ENCODE results near the gene IFNL2.
A peak's percentile ranks its signal among the peaks of the same experiment; 100 is the strongest.
"Not testable (repeated sequence)": the region's sequence is repeated elsewhere in the genome, so short reads cannot be mapped to it uniquely, and the experiment has no call there.

The IFNL2 gene

DNA sequence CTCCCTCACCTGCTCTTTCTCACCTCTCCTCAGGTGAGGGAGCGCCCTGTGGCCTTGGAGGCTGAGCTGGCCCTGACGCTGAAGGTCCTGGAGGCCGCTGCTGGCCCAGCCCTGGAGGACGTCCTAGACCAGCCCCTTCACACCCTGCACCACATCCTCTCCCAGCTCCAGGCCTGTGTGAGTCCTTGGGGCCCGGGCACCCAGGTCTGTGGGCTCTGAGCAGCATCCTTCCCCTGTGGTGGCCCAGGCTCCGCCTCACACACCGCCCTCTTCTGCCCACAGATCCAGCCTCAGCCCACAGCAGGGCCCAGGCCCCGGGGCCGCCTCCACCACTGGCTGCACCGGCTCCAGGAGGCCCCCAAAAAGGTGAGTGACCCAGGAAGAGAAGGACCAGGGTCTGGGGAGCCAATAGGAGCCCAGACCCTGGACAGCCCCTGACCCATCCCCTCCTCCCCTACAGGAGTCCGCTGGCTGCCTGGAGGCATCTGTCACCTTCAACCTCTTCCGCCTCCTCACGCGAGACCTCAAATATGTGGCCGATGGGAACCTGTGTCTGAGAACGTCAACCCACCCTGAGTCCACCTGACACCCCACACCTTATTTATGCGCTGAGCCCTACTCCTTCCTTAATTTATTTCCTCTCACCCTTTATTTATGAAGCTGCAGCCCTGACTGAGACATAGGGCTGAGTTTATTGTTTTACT is 29.9 kb downstream of the IFNL2 start:
- DNase-seq (ENCODE audit: low read depth): peak; percentile 25

DNA sequence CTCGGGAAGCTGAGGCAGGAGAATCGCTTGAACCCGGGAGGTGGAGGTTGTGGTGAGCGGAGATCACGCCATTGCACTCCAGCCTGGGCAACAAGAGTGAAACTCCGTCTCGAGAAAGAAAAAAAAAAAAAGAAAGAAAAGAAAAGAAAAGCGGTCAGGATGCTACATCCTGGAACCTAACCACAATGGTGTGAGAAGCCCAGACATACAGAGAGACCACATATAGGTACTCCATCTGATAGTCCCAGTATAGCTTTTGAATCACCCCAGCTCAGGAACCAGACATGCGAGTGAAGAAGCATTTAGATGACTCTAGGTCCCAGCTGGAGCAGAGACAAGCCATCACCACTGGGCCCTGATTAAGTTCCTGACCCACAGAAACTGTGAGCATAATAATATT is 31.2 kb downstream of the IFNL2 start:
- no peak for DNase-seq (ENCODE audit: low read depth)

DNA sequence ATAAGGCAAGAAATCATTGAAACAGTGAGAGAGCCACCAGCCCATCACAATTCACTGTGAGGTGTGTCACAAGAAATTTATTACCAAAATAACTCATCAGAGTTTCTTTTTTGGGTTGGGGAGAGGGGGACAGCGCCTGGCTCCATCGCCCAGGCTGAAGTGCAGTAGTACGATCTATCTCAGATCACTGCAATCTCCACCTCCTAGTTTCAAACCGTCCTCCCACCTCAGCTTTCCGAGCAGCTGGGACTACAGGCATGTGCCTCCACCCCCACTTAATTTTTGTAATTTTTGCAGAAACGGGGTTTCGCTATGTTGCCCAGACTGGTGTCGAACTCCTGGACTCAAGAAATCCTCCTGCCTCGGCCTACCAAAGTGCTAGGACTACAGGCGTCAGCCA is 31.6 kb downstream of the IFNL2 start:
- no peak for DNase-seq (ENCODE audit: low read depth)

DNA sequence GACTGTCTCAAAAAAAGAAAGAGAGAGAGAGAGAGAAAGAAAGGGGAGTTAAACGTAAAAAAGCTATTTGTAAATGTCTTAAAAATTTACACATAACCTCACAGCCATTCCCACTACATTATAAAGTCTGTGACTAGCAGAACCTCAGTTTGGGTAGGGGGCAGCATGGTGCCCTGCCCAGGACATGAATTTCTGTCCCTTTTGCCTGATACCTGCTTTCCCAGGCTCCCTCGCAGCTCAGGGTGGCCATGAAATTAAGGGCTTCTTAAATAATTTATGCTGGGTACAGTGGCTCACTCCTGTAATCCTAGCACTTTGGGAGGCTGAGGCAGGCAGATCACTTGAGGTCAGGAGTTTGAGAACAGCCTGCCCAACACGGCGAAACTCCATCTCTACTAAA is 32.8 kb downstream of the IFNL2 start:
- no peak for DNase-seq (ENCODE audit: low read depth)

DNA sequence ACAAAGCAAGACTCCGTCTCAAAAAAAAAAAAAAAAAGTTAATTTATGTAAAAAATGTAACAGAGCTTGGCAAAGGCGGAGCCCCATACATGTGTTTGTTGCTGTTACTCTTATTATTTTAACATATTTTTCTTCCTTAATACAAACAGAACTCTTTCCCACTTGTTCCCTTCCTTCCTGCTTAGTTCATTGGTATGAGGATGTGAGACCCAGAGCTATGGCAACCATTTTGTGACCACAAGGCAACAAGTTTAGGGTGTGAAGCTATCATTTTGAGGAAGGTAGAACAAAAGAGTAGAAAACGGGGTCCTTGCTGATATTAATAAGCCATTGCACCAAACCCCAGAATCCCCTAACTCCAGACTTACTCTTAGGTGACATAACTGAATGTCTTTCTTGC is 33.4 kb downstream of the IFNL2 start:
- no peak for DNase-seq (ENCODE audit: low read depth)

DNA sequence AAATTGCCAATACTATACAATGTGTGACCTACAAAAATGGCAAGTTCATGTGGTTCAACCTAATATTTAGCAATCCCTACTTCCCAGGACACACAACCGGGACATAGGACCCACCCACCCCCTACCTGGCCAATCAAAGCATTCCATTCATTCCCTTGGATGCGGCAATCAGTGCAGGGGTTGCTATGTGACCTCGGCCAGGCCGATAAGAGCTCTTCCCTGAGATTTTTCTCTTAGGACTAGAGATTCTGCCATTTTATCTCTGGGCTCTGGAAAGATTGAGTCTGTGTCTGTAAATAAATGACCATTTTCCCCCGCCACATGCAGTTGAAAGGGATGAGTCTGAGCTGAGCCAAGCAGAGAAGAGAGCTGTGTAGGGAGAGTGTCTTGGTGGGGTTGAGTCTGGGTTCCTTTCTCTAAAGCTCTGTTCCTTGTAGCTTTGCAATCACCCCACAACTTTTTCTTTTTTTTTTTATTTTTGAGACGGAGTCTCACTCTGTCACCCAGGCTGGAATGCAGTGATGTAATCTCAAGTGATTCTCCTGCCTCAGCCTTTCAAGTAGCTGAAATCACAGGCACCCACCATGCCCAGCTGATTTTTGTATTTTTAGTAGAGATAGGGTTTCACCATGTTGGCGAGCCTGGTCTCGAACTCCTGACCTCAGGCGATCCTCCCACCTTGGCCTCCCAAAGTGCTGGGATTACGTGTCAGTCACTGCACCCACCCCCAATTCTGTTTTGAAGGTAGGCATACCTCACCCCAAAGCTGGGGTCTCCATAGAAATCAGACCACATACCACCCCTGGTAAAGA is 35.4 kb downstream of the IFNL2 start:
- DNase-seq (ENCODE audit: low read depth): no peak

DNA sequence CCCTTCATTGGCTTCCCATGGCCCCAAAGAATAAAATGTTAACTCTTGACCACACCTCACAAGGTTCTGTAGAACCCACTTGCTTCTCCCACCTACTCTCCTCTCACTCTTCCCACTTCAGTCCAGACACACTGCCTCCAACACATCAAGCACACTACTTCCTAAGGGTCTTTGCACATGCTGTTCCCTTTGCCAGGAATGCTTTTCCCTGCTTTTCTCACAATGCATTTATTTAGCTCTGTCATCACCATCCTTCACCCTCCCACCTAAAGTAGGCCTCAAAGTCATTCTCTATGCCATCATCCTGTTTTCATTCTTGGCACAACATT is 36.0 kb downstream of the IFNL2 start:
- no peak for DNase-seq (ENCODE audit: low read depth)

DNA sequence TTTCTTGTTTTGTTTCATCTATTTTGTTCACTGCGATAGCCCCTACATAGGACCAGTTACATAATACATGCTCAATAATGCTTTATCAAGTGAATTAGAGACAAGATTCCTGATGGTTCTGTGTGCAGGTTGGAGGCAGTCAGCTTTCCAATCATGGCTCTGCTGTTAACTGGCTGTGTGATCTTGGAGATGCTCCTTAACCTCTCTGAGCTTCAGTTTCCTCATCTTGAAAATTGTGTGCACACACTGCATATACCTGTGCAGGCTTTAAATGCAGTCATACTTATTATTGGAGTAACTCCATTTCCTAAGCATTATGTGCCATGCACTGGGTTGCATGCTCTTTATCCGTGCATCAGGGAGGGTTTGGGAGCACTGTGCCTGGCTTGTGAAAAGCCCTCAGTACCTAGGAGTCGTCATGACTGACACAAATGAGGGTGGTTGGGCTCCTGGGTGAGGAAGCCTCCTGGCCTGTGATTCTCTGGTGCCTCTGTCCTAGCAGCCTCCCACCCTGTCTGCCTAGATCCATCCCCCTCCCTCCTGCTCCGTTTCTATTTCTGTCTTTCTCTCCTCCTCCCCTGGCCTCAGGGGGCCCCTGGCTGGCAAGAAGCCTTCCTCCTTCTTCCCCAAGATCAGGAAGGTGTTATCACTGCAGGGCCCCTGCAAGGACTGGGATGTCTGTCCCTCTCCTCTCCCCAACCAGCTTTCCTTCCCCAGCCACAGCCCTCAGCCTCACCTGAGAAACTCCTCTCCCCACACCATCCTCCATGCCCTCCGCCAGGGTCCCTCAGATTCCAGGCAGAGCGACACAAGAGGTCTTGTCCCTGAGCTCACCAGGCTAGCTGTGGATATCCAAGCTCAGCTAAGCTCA is 36.7 kb downstream of the IFNL2 start:
- no peak for DNase-seq (ENCODE audit: low read depth)

DNA sequence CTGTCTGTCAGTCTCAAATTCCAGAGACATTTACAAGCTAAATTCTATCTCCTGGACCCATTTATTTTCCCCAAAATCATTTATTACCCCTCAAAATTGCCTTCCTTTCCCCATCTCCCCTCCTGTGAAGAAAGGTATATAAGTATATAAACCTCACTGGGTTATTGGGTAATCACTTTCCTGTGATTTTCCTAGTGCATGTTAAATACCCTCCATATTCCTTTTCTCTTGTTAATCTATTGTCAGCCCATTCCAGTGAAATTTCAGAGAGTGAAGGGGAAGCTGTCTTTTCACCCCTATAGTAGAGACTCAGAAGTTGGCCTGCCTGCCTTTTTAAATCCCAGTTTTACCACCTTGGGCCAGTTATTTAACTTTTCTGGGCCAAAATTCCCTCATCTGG is 37.9 kb downstream of the IFNL2 start:
- no peak for DNase-seq (ENCODE audit: low read depth)

DNA sequence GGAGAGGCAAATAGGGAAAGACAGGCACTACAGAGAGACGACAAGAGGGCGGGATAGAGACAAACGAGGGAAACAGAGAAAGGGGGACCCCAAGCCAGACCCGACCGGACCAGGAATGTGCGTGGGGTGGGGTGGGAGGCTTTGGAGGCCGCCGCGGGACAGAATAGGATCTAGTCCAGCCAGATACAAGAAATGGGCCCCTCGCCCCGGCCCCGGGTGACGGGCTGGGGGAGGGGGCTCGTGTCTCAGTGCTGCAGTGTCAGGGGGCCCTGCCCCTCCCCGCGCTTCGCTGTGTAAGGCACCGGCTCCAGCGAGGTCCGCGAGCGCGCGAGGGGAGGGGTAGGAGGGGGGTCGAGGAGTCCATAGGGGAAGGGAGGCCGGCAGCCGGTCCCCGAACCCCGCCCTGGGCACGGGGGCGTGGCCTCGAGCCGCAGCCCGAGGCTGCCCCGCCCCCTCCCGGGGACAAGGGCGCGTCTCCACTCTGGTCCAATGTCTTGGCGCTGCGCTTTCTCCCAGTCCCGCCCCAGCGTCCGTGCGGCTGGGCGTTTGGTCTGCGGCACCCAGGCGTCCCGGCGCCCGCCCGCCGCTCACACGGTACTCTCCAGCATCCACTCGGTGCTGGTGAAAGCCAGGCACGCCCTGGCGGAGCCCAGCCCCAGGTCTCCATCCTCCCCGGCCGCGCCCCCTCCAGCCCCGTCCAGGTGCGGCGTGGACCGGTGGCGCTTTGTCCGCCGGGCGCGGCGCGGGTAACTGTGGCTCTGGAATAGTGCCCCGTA is 39.0 kb downstream of the IFNL2 start:
- no peak for DNase-seq (ENCODE audit: low read depth)

DNA sequence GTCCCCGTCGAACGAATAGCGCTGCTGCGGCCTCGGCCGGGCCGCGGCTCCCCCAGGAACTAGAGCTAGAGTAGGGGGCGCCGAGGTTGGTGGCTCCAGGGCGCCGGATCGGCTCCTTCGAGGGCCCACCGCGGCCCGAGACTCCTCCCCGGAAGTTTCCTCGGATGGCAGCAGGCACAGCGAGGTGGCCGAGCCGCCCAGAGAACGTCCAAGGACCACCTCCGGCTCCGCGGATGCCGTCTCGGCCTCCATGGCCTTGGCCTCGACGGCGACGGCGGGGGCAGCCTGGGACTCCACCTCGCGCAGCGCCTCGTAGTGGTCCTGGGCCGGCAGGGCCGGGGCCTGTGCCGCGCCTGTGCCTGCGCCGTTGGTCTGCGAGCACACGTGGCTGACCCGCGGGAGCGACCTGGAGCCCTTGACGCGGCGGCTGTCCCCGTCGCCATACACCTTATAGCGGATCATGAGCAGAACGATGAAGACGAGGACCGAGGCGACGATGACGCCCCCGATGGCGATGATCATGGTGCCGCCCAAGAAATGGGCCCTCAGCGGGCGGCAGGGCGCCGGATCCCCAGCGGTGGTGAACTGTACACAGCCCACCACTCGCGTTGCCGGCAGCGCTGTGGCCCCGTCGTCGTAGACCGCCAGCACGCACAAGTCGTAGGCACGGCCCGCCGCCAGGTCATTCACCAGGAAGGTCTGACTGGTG is 39.8 kb downstream of the IFNL2 start:
- no peak for DNase-seq (ENCODE audit: low read depth)

DNA sequence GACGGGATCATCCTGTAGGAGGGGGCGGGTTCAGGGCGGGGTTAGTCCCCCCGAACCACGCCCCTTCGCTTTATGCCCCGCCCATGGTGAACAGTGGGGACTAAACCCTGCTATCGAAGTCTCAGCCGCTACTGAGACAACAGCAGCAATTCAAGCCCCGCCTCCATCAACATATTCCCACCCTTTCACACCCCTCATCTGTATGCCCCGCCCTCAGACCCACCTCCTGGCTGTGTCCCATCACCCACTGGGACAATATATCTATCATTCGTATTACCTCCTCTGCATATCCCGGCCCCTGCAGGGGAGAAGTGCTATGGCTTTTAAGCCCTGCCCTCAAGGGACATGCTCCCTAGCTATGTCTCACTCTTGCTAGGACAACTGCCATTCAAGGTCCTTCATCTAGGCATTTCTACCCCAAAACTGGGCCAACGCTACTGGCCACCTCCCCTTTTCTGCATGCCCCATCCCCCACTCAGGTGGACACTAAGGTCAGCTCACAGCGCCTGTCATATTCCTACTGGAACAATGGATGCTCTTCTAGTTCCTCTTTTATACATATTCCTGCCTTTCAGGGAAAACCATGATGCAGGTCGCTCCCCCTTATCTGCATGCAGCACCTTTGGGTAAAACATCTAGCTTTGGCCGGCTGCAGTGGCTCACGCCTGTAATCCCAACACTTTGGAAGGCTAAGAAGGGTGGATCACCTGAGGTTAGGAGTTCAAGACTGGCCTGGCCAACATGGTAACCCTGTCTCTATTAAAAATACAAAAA is 40.5 kb downstream of the IFNL2 start:
- DNase-seq (ENCODE audit: low read depth): no peak

DNA sequence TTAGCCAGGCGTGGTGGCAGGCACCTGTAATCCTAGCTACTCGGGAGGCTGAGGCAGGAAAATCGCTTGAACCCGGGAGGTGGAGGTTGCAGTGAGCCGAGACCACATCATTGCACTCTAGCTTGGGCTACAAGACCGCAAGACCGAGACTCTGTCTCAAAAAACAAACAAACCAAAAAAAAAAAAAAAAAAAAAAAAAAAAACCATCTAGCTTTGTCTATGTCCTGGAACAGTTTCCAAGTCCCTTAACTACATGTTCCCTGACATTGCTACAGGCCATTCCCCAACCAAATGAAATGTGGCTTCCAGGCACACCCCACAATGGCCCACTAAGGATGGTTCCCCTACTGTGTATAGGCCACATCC is 41.1 kb downstream of the IFNL2 start:
- not testable (repeated sequence) for DNase-seq (ENCODE audit: low read depth)

DNA sequence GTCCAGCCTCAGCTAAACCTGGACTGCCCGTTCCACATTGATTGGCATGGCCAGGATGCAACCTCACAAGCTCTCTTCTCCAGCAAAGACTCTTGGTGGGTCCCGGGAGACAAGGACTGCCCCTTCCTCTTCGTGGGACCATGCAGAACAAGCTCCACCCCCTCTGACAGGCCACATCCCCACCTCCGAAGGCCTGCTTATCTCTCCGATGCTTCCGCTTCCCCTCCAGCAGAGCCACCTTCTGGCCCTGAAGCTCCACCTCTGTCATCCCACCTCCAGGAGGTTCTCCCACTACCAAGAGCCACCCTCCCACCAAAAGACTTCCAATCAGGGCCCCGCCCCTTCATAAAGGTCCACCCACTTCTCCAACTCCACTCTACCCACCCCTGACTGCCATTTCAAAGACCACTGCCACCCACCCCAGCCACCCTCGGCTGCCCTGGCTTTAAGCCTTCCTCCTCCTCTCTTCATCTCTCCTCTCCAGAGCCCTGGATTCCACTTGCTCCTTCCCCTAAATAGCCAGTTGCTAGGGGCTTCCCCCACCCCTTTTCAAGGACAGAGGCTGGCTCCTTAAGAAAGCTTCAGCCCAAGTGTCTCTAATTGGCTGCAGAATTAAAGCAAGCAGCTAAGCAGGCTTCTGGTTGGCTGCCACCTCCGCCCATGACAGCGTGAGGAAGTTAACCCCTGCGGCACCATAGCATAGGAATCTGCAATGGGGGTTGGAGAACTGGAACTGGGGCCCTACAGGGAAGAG is 42.5 kb downstream of the IFNL2 start:
- no peak for DNase-seq (ENCODE audit: low read depth)

DNA sequence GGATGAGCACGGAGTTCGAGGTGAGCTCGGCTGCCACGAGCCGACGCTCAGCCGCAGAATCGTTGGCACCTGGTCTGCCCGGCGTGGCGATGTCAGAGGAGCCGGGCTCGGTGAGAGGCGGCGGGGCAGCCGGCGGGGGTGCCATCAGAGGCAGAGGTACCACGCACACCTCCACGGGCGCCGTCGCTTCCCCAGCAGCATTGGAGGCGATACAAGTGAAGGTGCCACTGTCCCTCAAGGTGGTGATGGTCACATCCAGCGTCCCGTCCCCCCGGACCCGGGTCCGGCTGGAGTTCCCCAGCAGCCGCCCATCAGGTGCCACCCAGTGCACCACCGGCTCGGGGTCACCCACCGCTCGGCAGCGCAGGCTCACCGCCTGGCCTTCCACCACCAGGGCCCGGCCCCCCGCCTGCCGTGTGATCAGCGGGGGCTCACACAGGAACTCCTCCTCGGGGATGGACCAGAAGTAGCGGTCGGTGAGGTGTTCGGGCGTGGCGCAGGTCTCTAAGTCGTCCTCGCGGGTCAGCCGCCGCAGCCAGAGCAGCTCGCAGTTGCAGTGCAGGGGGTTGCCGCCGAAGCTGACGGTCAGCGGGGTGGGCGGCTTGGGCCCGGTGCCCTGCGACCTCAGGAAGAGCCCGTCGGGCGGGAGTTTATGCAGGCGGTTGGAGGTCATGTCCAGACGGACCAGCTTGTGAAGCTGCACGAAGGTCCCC is 46.0 kb downstream of the IFNL2 start:
- DNase-seq (ENCODE audit: low read depth): no peak

DNA sequence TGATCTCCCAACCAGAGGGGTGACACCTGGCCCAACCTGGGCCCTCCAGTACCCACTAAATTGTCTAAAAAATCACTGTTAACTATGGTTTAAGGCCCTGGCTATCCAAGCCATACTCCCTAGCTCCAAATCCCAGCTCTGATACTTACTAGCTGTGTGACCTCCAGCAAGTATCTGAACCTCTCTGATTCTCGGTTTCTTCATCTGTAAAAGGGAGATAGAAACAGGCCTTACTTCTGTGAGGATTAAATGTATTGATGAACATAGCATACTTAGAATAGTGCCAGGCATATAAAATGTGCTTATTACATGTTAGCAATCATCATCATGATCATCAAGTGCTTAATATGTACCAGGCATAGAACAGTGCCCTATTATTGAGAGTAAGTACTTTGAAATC is 47.7 kb downstream of the IFNL2 start:
- DNase-seq (ENCODE audit: low read depth): no peak

DNA sequence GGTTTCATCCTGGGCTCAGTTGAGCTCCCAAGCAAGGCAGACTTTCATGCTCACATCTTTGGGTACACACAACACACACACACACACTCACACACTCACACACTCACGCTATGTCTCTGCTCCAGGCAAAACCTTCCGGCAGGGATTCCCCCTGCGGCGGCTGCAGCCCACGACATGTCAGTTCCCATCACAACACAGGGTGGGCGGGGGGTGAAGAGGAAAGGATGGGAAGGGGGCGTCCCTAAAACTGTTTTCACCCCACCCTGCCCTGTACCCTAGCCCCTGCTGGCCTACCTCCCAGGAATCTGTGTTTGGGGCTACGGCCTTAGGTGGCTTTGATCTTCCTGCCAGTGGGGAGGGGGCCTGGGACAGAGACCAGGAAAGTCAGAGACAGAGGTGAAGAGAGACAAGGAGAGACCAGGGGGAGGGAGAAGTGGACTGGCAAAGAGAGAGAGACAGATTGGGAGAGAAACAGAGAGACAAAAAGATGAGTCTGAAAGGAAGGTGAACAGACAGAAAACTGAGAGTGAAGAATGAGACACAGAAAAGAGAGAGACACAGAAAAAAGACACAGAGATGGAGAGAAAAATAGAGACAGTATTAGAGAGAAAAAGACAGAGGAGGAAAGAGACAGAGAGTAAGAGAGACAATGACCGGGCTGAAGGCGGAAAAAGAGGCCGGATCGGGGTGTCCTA is 48.6 kb downstream of the IFNL2 start:
- DNase-seq (ENCODE audit: low read depth): no peak

DNA sequence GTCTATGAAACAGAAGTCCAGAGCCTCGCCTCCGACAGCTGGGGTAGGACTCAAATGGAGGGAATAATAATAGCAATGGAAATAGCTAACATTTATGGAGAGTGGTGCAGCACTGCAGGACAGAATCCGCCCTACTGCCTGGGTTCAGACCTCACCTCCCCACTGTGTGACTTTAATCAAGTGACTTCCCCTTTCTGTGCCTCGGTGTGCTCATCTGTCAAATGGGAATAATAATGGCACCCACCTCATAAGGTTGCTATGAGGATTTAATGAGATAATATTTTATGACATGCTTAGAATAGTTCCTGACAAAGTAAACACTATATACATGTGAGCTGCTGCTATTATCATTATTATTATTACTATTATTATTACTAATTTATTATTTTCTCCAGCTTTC is 49.3 kb downstream of the IFNL2 start:
- DNase-seq (ENCODE audit: low read depth): no peak

DNA sequence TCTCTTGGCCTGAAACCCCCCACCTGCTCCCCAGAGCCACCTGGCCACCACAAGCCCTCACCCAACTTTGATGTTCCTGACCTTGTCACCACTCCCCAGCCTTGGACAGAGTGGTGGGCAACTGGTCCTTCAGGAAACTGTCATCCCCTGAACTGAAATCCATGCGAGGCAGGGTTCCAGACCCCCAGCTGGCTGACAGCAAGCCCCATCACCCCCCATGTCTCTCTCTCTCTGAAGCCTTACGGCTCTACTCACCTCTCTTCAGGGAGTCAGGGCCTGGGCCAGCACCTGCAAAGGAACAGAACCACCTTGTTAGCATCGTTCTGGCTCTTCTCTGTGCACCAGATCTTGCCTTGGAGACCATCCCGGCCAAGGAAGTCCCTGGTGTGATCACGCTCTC is 49.9 kb downstream of the IFNL2 start:
- DNase-seq (ENCODE audit: low read depth): no peak

Measured in activated T-cell treated with anti-CD3 and anti-CD28 coated beads for 1 hour (primary cell).